ENCODE results near the gene SYDE2.
"Not testable (repeated sequence)": the region's sequence is repeated elsewhere in the genome, so short reads cannot be mapped to it uniquely, and the experiment has no call there.

Gene SYDE2

GRCh38 chr1:85199667-85200462 is 951 bp downstream of the SYDE2 start:
- peak overlapping the region; percentile 87 for H3K4me3 Mint-ChIP-seq
- peaks cover 28% of the 10 kb centered on the region for H3K4me1 Mint-ChIP-seq (ENCODE audit: low read depth)
- H3K27ac Mint-ChIP-seq, result peak overlapping the region; percentile 63
- H3K9me3 Mint-ChIP-seq, result no peaks in the 10 kb centered on the region
- peaks cover 16% of the 10 kb centered on the region for H3K27me3 Mint-ChIP-seq
- peaks cover 4% of the 10 kb centered on the region for H3K36me3 Mint-ChIP-seq (ENCODE audit: low read depth)

DNA sequence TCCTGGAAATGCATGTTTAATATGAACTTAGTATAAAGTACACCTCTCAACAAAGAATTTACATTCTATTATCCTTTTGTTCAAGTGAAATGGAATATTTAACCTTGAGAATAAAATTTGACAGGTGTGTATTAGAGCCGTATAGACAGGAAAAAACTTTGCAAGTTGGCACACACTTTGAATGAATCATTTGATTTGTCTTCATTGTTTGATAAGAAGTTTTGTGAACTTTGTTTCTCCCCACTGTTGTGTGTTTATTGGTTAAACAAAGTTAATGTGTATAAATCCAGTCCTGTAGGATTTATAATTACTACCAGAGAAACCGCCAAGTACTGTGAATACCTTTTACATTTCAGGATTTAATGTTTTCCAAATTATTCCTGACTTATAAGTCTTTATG is 2.0 kb downstream of the SYDE2 start:
- Mint-ChIP-seq H3K4me1 (ENCODE audit: low read depth) (peaks cover 28% of the 10 kb centered on the region), H3K27me3 (peaks cover 16% of the 10 kb centered on the region)

GRCh38 chr1:85196358-85196757 is 4.5 kb downstream of the SYDE2 start:
- Mint-ChIP-seq H3K27me3 (peaks cover 8% of the 10 kb centered on the region), H3K4me1 (ENCODE audit: low read depth) (peaks cover 20% of the 10 kb centered on the region), H3K9me3 (no peaks in the 10 kb centered on the region), H3K27ac (no peak overlapping the region), H3K36me3 (ENCODE audit: low read depth) (peaks cover 4% of the 10 kb centered on the region), H3K4me3 (no peak overlapping the region)

More for the DNA sequence above, 2.0 kb downstream of the SYDE2 start:
- no peak overlapping the region for H3K27ac Mint-ChIP-seq
- H3K4me3 Mint-ChIP-seq, result peak overlapping the region; percentile 56
- peaks cover 4% of the 10 kb centered on the region for H3K36me3 Mint-ChIP-seq (ENCODE audit: low read depth)
- H3K9me3 Mint-ChIP-seq, result no peaks in the 10 kb centered on the region

GRCh38 chr1:85195703-85196102 is 5.1 kb downstream of the SYDE2 start:
- no peak overlapping the region for H3K27ac Mint-ChIP-seq
- no peaks in the 10 kb centered on the region for H3K9me3 Mint-ChIP-seq
- no peak overlapping the region for H3K4me3 Mint-ChIP-seq
- peaks cover 8% of the 10 kb centered on the region for H3K27me3 Mint-ChIP-seq
- H3K4me1 Mint-ChIP-seq (ENCODE audit: low read depth), result peaks cover 20% of the 10 kb centered on the region
- H3K36me3 Mint-ChIP-seq (ENCODE audit: low read depth), result peaks cover 4% of the 10 kb centered on the region

GRCh38 chr1:85192129-85192528 is 8.7 kb downstream of the SYDE2 start:
- H3K36me3 Mint-ChIP-seq (ENCODE audit: low read depth), result peaks cover 19% of the 10 kb centered on the region
- not testable (repeated sequence) for H3K4me3 Mint-ChIP-seq; H3K4me1 Mint-ChIP-seq (ENCODE audit: low read depth)

DNA sequence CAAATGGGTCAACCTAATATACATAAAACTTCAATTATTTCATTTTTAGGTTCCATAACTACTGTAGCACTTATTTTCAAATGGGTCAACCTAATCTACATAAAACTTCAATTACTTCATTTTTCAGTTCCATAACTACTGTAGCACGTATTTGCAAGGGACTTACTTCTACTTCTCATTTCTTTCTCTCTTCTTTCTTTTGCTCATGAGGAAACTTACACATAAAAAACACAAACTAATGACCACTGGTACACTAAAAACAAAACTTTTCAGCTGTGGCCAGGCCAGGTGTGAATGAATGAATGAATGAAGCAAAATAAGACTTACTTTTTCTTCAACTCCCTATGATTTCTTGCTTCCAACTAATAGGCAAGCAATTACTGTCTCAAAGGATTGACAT is 11.7 kb downstream of the SYDE2 start:
- Mint-ChIP-seq H3K9me3 (no peaks in the 10 kb centered on the region), H3K27me3 (no peaks in the 10 kb centered on the region), H3K27ac (no peak overlapping the region), H3K4me3 (no peak overlapping the region), H3K36me3 (ENCODE audit: low read depth) (peaks cover 19% of the 10 kb centered on the region), H3K4me1 (ENCODE audit: low read depth) (no peaks in the 10 kb centered on the region)

More at GRCh38 chr1:85192129-85192528, 8.7 kb downstream of the SYDE2 start:
- not testable (repeated sequence) for H3K27me3 Mint-ChIP-seq, H3K27ac Mint-ChIP-seq, H3K9me3 Mint-ChIP-seq

DNA sequence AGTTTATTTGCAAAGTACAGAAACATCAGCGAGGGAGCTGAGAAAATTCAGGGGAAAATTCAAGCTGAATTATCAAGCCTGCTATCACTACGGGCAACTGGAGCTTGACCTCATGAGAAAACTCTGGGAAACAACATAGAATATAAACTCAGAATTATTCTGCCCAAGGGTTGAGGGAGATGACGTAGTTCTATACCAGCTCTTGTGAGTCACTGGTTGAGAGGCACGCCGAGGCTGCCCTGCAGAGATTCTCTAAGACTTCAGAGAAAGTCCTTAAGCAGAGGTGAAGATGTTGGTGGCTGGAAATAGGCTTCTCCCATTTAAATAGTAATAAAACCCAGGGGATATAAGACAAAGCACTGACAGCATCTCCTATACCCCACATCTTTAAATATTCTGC is 12.3 kb downstream of the SYDE2 start:
- no peaks in the 10 kb centered on the region for H3K4me1 Mint-ChIP-seq (ENCODE audit: low read depth)
- H3K27me3 Mint-ChIP-seq, result no peaks in the 10 kb centered on the region
- no peak overlapping the region for H3K27ac Mint-ChIP-seq
- H3K36me3 Mint-ChIP-seq (ENCODE audit: low read depth), result peaks cover 19% of the 10 kb centered on the region
- H3K4me3 Mint-ChIP-seq, result no peak overlapping the region
- no peaks in the 10 kb centered on the region for H3K9me3 Mint-ChIP-seq

- H3K27ac Mint-ChIP-seq; H3K9me3 Mint-ChIP-seq; H3K4me1 Mint-ChIP-seq (ENCODE audit: low read depth); H3K27me3 Mint-ChIP-seq; H3K4me3 Mint-ChIP-seq: not testable (repeated sequence)
- H3K36me3 Mint-ChIP-seq (ENCODE audit: low read depth), result peaks cover 29% of the 10 kb centered on the region
Observed at GRCh38 chr1:85187021-85187420, 13.8 kb downstream of the SYDE2 start.

DNA sequence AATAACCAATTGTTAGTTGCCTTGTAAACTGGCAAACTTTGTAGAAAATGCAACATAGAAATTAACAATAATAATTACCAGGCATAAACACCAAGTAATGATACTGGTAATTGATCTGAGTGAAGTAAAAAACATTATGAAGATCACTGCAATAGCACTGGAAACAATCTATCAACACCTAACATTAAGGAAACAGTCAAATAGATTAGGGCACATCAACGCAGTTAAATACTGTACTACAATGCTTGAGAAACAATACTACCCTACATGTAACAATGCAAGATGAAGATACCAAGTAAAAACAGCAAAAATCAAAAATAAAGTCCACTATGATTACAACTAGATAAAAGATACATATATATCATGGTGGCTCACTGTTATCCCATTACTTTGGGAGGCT is 16.6 kb downstream of the SYDE2 start:
- no peaks in the 10 kb centered on the region for H3K9me3 Mint-ChIP-seq
- H3K4me3 Mint-ChIP-seq, result no peak overlapping the region
- no peak overlapping the region for H3K27ac Mint-ChIP-seq
- H3K36me3 Mint-ChIP-seq (ENCODE audit: low read depth), result peaks cover 23% of the 10 kb centered on the region
- no peaks in the 10 kb centered on the region for H3K27me3 Mint-ChIP-seq
- H3K4me1 Mint-ChIP-seq (ENCODE audit: low read depth), result peaks cover 11% of the 10 kb centered on the region

DNA sequence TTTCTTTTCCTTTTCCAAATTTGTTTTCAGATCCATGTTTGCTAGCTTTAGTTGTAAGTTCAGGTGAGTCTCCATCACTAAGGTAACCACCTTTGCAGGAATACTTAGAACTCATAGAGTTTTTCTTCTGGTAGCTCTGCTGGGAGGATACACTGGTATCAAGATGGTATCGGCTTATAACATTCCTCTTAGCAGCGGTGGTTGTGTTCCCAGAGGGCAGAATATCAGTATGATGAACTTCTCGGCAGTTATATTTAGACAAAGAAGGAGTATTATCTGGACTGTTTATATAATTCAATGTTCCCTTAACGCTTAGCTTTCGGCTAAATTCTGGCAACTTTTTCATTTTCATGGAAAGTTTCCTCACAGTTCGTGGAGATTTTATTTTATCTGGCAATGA is 18.1 kb downstream of the SYDE2 start:
- Mint-ChIP-seq H3K27ac (no peak overlapping the region), H3K36me3 (ENCODE audit: low read depth) (peaks cover 14% of the 10 kb centered on the region), H3K4me3 (no peak overlapping the region), H3K4me1 (ENCODE audit: low read depth) (peaks cover 15% of the 10 kb centered on the region), H3K27me3 (no peaks in the 10 kb centered on the region), H3K9me3 (no peaks in the 10 kb centered on the region)

- H3K27ac Mint-ChIP-seq, result no peak overlapping the region
- no peak overlapping the region for H3K4me3 Mint-ChIP-seq
- H3K4me1 Mint-ChIP-seq (ENCODE audit: low read depth), result peaks cover 15% of the 10 kb centered on the region
- peaks cover 14% of the 10 kb centered on the region for H3K36me3 Mint-ChIP-seq (ENCODE audit: low read depth)
- no peaks in the 10 kb centered on the region for H3K27me3 Mint-ChIP-seq
- no peaks in the 10 kb centered on the region for H3K9me3 Mint-ChIP-seq
Observed at GRCh38 chr1:85180869-85181268, 19.9 kb downstream of the SYDE2 start.

- H3K27ac Mint-ChIP-seq, result peak overlapping the region; percentile 12
- H3K4me1 Mint-ChIP-seq (ENCODE audit: low read depth), result peaks cover 15% of the 10 kb centered on the region
- H3K27me3 Mint-ChIP-seq, result no peaks in the 10 kb centered on the region
- peaks cover 14% of the 10 kb centered on the region for H3K36me3 Mint-ChIP-seq (ENCODE audit: low read depth)
- peak overlapping the region; percentile 45 for H3K4me3 Mint-ChIP-seq
- no peaks in the 10 kb centered on the region for H3K9me3 Mint-ChIP-seq
Observed at GRCh38 chr1:85179522-85179921, 21.3 kb downstream of the SYDE2 start.

GRCh38 chr1:85178396-85178795 is 22.4 kb downstream of the SYDE2 start:
- Mint-ChIP-seq H3K9me3 (no peaks in the 10 kb centered on the region), H3K27ac (no peak overlapping the region), H3K4me3 (no peak overlapping the region), H3K4me1 (ENCODE audit: low read depth) (peaks cover 15% of the 10 kb centered on the region), H3K36me3 (ENCODE audit: low read depth) (peaks cover 14% of the 10 kb centered on the region), H3K27me3 (no peaks in the 10 kb centered on the region)

GRCh38 chr1:85174503-85174902 is 26.3 kb downstream of the SYDE2 start:
- H3K36me3 Mint-ChIP-seq (ENCODE audit: low read depth), result no peaks in the 10 kb centered on the region
- H3K9me3 Mint-ChIP-seq, result no peaks in the 10 kb centered on the region
- H3K4me3 Mint-ChIP-seq, result no peak overlapping the region
- H3K27me3 Mint-ChIP-seq, result no peaks in the 10 kb centered on the region
- no peak overlapping the region for H3K27ac Mint-ChIP-seq
- peaks cover 19% of the 10 kb centered on the region for H3K4me1 Mint-ChIP-seq (ENCODE audit: low read depth)

GRCh38 chr1:85172684-85173337 is 28.0 kb downstream of the SYDE2 start:
- H3K27me3 Mint-ChIP-seq, result no peaks in the 10 kb centered on the region

More at GRCh38 chr1:85172684-85173337, 28.0 kb downstream of the SYDE2 start:
- Mint-ChIP-seq H3K4me1 (ENCODE audit: low read depth) (peaks cover 12% of the 10 kb centered on the region), H3K9me3 (no peaks in the 10 kb centered on the region), H3K36me3 (ENCODE audit: low read depth) (no peaks in the 10 kb centered on the region), H3K4me3 (no peak overlapping the region), H3K27ac (no peak overlapping the region)
